GM21529 (cell line): Measurements from ENCODE around the gene NPHS1.

Experiments used
- ATAC-seq: cut with Tn5 transposase; IDR thresholded peaks from one replicate; pipeline ENCODE4 v1.9.1; 2021; ENCODE audit not compliant: unreplicated experiment

Gene NPHS1

DNA sequence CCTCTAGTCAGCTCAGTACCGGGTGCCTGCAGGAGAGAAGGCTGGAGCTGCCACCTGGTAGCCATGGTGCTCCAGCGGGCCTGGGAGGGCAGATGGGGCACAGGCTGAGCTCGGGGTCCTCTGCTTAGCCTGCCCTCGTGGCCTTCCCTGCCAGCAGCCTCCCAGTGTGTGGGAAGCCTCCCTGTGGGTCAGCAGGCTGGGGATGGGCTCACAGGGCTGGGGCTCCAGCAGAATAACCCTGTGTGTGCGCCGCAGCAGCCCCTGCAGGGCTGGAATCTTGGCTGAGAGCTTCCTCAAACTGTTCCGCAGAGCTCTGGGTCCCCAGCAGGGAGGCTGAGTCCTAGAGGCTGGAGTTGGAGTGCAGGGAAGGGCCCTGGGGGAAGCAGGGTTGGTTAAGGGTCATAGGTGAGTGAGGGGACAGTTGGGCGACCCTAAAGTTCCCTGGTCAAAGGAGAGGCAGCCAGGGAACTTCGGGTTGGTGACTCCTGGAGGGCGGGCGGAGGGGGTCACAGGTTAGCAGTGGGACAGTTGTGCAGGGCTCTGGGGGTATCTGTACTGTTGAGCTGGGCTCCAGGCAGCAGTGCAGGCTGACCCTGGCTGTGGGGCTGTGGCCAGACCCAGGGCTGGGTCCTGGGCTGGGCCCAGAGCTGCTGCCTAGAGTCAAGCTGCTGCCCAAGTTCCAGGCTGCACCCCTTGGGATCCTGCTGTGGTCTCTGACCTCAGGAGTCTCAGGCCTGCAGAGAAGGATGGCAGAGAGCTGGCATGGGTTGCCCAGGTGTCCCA is 62.9 kb downstream of the NPHS1 start:
- no peak for ATAC-seq

DNA sequence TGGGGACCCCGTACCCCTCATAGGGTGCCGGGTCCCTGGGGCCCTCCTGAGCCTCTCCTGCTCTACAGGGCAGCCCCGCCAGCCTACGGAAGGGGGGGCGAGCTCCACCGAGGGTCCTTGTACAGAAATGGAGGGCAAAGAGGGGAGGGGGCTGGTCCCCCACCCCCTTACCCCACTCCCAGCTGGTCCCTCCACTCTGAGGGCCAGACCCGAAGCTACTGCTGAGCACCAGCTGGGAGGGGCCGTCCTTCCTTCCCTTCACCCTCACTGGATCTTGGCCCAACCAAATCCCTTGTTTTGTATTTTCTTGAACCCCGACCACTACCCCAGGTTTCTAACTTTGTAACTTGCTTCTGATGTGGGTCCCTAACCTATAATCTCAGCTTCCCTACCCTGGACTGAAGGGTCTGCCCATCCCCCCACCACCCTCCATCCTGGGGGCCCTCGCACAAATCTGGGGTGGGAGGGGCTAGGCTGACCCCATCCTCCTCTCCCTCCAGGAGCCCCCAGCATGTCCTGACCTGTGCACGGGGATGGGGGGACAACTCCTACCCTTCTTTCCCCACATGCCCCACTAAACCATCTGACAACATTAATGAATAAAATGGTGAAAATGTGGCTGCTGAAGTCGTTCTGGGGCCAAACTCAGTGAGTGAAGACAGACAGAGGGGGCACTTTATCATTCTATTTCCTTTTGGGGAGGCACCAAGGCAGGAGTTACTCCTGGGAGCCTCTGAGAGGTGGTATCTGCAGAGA is 63.9 kb downstream of the NPHS1 start:
- ATAC-seq, result no peak

DNA sequence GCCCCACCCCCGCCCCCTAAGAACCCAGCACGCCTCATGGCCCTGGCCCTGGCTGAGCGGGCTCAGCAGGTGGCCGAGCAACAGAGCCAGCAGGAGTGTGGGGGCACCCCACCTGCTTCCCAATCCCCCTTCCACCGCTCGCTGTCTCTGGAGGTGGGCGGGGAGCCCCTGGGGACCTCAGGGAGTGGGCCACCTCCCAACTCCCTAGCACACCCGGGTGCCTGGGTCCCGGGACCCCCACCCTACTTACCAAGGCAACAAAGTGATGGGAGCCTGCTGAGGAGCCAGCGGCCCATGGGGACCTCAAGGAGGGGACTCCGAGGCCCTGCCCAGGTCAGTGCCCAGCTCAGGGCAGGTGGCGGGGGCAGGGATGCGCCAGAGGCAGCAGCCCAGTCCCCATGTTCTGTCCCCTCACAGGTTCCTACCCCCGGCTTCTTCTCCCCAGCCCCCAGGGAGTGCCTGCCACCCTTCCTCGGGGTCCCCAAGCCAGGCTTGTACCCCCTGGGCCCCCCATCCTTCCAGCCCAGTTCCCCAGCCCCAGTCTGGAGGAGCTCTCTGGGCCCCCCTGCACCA is 65.0 kb downstream of the NPHS1 start:
- no peak for ATAC-seq

DNA sequence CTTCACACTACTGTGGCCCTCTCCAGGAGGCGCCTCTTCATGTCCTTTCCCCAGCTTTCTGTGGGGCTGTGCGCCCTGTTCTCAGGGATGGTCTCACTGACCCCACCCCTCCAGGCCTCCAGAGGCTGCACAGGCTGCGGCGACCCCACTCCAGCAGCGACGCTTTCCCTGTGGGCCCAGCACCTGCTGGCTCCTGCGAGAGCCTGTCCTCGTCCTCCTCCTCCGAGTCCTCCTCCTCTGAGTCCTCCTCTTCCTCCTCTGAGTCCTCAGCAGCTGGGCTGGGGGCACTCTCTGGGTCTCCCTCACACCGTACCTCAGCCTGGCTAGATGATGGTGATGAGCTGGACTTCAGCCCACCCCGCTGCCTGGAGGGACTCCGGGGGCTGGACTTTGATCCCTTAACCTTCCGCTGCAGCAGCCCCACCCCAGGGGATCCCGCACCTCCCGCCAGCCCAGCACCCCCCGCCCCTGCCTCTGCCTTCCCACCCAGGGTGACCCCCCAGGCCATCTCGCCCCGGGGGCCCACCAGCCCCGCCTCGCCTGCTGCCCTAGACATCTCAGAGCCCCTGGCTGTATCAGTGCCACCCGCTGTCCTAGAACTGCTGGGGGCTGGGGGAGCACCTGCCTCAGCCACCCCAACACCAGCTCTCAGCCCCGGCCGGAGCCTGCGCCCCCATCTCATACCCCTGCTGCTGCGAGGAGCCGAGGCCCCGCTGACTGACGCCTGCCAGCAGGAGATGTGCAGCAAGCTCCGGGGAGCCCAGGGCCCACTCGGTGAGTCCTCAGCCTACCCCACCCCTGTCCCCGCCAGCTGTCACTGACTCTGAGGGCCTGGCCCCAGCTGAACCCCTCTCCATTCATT is 65.8 kb downstream of the NPHS1 start:
- ATAC-seq, result no peak

DNA sequence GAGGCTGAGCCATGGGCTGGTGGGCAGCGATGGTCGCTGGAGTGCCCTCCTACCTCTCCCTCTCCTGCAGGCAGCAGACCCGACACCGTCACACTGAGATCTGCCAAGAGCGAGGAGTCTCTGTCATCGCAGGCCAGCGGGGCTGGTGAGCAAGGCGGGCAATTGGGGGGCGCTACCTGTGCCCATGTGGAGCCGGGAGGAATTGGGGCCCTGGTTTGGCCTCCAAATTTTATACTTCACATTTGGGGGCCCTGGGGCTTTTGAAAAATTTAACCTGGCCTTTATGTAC is 67.0 kb downstream of the NPHS1 start:
- no peak for ATAC-seq

DNA sequence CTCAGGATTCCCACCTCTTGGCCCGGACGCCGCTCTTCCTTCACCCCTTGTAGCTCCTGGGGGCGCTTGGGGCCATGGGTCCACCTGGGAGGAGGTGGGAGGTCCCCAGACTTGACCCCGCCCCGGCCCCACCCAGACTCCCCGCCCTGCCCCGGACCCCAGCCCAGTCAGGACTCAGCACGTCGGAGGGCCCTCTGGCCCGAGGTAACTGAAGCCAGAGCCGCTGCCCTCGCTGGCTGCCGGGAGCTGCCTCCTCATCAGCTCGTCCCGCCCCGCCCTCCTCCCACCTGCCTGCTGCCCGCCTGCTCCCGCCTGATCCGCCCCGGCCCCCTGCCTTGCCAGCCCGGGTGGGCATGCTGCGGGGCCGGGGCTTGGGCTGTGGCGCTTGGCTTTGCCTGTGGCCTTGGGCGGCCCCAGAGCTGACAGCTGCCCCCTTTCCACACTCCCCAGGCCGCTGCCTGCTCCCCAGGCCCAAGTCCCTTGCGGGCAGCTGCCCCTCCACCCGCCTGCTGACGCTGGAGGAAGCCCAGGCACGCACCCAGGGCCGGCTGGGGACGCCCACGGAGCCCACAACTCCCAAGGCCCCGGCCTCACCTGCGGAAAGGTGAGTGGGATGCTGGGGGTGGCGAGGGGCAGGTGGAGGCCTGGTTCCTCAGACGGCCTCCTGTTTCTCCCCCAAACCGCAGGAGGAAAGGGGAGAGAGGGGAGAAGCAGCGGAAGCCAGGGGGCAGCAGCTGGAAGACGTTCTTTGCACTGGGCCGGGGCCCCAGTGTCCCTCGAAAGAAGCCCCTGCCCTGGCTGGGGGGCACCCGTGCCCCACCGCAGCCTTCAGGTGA is 67.6 kb downstream of the NPHS1 start:
- no peak for ATAC-seq

DNA sequence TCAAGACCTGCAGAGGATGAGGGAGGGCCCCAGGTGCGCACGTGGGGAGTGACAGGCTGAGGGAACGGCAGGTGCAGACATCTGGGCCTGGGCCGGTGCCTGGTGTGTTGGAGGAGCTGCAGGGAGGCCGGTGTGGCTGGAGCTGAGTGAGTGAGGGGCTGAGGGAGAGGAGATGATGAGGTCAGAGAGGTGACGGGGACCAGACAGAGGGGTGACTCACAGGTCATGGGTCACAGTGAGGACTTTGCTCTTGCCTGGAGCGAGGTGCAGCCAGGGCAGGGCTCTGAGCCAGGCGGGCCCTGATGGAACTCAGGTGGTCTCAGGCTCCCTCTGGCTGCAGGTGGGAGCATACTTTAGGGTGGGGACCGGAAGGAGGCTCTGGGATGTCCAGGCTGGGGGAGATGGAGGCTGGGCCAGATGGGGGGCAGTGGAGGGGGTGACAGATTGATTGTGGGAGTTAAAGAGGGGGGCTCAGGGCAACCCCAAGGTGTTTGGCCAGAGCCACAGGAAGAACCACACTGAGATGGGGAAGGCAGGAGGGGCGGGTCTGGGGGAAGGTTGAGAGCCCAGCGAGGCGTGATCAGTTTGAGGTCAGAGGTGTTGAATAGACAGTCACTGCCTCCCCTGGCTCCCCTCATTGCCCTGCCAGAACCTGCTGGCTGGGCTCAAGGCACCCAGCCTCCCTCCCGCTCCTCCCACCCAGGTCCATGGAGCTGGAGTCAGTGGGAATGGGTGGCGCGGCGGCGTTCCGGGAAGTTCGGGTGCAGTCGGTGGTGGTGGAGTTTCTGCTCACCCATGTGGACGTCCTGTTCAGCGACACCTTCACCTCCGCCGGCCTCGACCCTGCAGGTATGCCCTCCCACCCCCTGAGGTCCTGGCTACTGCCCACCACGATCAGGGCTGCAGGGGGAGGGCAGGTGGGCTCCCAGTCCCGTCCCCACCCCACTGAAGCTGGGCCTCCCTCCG is 68.6 kb downstream of the NPHS1 start:
- ATAC-seq, result no peak

DNA sequence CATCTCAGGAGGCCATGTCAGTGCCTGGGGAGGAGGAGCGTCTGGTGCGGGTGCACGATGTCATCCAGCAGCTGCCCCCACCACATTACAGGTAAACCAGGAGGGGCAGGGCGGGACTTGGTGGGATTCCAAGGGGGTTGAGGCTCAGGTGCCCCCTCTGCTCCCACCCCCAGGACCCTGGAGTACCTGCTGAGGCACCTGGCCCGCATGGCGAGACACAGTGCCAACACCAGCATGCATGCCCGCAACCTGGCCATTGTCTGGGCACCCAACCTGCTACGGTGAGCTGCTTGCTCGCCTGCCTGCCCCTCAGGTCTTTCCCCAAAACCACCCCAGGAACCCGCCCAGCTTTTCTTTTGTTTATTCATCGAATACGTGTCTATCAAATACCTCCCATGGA is 69.7 kb downstream of the NPHS1 start:
- ATAC-seq, result no peak

DNA sequence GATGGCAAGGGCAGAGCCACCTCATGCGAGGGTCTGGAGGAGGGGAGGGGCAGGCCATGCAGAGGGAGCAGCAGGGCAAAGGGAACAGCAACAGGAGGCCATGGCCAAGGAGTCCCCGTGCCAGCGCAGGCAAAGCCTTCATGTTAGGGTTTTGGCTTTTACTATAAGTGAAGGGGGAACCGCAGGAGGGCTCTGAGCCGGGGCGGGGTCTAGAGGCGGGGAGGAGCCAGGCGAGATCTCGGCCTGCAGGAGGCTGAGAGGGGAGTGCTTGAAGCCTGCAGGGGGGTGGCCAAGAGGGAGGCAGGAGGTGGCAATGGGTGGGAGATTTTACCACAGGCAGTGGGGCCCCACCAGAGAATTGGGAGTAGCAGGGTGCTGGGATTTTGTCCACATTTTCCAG is 70.7 kb downstream of the NPHS1 start:
- ATAC-seq, result no peak

DNA sequence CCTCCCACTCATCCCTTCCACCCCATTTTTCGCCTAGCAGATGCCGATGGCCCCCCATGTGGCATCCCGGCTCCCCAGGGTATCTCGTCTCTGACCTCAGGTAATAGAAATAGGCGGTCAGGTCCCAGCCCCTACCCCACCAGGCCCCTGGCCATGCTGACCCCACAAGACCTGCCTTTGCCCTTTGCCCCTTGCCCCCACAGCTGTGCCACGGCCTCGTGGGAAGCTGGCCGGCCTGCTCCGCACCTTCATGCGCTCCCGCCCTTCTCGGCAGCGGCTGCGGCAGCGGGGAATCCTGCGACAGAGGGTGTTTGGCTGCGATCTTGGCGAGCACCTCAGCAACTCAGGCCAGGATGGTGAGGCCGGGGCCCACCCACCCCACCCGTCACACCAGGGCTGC is 71.6 kb downstream of the NPHS1 start:
- no peak for ATAC-seq

DNA sequence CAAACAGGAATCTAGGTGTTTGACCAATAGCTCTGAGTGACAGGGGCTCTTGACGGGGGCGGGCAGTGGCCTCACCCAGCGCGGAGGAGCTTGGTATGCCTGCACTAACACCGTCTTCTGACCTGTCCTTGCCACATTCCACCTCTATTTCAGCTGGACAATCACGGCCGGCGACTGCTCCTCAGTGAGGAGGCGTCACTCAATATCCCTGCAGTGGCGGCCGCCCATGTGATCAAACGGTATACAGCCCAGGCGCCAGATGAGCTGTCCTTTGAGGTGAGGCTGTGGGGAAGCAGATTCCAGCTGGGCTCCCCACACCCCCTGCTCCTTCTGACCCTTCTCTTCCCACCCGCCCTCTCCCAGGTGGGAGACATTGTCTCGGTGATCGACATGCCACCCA is 72.2 kb downstream of the NPHS1 start:
- no peak for ATAC-seq

DNA sequence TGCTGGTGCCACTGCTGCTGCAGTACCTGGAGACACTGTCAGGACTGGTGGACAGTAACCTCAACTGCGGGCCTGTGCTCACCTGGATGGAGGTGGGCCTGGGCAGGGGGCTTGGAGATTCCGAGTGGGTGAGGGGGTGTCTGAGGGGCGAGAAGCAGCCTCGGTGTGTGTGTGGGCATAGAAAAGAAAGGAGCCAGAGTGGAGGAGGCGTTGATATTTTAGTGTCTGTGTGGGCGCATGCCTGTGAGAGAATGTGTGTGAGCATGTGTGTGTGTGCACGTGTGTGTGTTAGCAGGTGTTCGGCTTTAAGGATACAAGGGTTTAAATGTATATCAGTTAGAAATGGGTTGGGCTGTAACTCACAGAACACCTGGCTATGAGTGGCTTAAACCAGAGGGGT is 73.3 kb downstream of the NPHS1 start:
- ATAC-seq, result no peak

DNA sequence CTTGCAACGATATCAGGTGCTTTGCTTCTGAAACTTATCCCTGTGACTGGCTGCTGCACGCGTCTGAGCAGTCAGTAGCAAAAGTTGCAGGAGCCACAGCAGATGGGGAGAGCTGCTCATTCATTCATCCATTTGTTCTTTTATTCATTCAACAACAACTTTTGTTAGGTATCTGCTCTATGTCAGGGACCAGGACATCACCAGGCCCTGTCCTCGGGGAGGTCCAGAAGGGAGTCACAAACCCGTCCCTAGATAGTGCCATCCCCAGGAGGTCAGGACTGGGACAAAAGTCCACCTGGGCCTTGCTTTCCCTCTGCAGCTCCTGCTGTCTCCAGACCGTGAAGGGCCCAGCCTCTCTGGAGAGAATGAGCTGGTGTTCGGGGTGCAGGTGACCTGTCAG is 74.3 kb downstream of the NPHS1 start:
- no peak for ATAC-seq

DNA sequence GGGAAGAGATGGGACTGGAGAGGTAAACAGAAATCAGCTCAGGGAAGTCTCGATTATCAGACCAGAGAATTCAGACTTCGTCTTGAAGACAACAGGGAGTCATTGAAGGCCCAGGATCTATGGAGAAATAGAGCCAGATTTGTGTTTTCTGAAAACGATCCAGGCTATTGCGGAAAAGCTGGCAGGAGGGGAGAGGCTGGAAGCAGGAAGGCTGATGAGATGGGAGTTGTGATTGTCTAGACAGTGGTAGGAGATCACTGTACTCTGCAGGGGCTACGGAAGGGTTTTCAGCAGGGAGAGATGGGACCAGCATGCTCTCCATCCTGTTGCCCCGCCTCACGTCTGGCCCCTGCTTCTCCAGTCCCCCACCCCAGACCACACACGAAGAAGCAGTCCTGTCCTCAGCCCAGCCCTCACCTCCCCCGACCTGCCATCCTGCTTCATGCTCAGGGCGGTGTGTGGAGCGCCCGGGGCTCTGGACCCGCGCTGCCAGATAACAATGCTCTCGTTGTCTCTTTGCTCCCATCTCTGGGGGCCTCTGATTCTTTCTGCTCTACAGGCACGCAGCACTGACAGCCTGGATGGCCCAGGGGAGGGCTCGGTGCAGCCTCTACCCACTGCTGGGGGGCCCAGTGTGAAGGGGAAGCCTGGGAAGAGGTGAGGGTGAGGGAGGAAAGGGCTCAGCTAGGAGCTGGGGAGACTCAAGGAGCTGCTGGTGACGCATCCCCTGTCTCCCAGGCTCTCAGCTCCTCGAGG is 75.0 kb downstream of the NPHS1 start:
- no peak for ATAC-seq

DNA sequence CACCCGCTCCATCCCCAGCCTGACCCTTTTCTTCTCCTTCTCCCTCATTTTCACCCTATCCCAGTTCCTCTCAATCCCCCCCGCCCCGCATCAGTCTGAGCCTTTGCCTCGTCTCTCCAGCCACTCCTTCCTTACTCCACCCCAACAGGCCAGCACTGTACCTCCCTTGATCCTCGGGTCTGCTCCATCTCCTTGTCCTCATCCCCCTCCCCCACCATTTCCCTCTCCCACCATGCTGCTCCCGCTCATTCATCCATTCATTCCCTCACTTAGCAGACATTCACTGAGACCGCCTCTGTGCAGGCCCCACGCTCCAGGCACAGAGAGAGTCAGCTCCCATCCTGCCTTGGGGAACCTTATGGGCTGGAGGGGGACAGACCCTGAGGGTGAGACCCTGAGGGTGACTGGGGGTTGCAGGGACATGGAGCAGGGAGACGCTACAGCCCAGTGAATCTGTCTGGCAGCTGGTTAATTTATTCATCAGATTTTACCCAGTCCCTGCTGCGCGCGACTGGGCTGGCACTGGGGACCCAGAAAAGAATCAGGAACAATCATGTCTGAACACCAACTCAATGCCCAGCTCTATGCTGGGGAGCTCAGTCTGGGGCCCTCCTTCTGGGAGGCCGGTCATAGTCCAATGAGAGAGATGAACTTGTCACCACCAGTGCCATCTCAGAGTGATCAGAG is 76.1 kb downstream of the NPHS1 start:
- ATAC-seq, result no peak
